GM19438 (cell line): ENCODE results near the gene TRPT1.
"Not testable (repeated sequence)": the region's sequence is repeated elsewhere in the genome, so short reads cannot be mapped to it uniquely, and the experiment has no call there.

Source experiments
- ATAC-seq: cut with Tn5 transposase; IDR thresholded peaks from one replicate; pipeline ENCODE4 v1.9.1; 2021; ENCODE audit warnings: low read depth; ENCODE audit not compliant: unreplicated experiment

Gene TRPT1

DNA sequence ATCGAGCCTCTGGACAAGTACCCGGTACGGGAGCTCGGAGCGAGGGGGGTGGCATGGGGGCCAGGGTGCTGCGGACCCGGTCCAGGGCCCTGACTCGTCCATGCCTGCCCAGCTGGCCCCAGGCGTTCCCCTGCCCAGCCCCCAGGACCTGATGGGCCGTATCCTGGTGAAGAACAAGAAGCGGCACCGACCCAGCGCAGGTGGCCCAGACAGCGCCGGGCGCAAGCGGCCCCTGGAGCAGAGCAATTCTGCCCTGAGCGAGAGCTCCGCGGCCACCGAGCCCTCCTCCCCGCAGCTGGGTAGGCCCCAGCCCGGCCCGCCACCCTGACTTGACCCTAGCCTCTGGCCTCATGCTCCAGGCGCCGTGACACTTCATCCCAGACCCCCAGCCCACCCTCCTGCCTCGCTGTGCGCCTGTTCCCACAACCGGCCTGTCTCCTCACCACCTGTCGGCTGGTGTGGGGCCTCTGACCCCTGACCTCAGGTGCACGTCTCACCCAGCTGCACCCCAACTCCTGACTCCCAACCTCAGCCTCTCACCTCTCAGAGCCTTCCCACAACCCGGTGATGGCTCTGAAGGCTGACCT lies 33.1 kb upstream of the TRPT1 start:
- no peak for ATAC-seq

DNA sequence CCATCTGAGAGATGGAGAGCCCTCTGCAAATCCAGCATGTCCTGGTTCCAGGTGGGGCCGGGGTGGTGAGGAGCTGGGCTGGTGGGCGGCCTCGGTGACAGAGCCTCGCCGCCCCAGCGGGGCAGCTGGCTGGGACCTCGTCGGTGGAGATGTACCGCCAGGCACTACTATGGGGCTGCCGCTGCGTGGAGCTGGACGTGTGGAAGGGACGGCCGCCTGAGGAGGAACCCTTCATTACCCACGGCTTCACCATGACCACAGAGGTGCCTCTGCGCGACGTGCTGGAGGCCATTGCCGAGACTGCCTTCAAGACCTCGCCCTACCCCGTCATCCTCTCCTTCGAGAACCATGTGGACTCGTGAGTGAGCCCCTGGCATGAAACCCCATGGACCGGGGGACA lies 32.4 kb upstream of the TRPT1 start:
- no peak for ATAC-seq

DNA sequence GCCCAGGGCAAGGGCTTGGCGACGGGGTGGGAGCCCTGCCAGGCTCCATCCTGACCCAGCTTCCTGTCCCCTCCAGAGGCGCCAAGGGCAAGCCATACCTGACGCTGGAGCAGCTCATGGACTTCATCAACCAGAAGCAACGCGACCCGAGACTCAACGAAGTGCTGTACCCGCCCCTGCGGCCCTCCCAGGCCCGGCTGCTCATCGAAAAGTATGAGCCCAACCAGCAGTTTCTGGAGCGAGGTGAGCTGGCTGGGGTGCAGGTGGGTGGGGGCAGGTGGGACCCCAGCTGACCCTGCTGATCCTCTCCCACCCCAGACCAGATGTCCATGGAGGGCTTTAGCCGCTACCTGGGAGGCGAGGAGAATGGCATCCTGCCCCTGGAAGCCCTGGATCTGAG lies 30.3 kb upstream of the TRPT1 start:
- ATAC-seq: no peak

DNA sequence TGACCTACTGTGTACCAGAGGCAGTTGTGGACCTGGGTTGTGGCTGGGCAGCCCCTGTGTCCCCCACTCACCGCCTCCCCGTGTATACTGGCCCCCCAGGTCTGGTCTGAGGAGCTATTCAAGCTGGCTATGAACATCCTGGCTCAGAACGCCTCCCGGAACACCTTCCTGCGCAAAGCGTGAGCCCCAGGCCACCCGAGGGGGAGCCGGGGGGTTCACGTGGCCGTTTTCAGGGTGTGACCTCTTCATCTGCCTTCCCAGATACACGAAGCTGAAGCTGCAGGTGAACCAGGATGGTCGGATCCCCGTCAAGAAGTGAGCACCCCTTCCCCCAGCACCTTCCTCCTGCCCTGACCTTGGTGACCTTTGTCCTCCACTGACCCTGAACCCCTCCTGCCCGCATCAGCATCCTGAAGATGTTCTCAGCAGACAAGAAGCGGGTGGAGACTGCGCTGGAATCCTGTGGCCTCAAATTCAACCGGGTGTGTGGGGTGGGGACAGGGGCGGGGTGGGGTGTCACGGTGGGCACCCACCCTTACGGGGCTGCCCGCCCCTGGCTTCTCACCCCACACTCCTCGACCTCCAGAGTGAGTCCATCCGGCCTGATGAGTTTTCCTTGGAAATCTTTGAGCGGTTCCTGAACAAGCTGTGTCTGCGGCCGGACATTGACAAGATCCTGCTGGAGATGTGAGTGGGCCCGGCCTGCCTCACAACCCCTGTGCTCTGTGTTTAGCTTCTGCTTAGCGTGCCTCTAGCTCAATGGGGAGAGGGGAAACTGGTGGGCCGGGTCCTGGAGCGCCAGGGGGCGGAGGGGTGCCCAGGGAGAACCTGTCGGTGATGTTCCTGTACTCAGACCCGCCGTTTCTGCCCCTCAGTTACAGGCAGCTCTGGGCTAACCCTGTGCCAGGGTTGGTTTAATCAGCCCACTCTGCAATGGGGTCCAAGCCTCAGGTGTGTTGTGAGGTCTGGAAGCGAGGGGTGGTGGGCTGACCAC lies 29.4 kb upstream of the TRPT1 start:
- ATAC-seq: no peak

DNA sequence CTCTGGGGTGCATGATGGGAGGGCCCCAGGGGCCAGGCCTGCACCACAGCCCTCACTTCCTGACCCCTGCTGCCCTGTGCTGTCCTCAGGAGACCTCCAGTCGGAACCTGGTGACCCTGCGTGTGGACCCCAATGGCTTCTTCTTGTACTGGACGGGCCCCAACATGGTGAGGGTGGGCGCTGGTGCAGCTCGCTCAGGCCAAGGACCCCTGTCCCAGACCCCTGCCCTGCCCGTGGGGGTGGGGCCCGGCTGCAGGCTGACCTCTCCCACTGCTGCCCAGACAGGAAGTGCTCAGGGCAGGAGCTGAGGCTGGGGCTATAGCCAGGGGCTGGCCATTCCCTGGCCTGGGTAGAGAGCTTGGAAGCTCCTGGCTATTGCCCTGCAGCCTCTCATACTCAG lies 28.3 kb upstream of the TRPT1 start:
- no peak for ATAC-seq

DNA sequence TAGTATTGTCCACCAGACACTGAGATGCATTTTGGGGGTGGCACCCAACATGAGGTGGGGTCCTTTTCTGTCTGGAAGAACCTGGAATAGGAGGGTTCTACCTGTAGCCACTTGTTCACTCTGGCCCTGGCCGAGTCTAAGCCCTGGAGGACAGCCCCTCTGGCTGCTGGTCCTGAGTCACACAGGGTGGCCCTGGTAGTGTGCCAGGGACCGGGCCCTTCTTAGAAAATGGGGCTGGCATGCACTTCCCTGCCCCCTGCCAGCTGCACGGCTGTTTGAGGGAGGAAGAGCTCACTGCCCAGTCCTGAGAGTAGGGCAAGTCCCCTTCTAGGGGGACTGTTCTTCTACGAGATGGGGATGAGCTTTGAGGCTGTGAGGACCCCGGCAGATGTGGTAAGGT lies 27.5 kb upstream of the TRPT1 start:
- no peak for ATAC-seq

DNA sequence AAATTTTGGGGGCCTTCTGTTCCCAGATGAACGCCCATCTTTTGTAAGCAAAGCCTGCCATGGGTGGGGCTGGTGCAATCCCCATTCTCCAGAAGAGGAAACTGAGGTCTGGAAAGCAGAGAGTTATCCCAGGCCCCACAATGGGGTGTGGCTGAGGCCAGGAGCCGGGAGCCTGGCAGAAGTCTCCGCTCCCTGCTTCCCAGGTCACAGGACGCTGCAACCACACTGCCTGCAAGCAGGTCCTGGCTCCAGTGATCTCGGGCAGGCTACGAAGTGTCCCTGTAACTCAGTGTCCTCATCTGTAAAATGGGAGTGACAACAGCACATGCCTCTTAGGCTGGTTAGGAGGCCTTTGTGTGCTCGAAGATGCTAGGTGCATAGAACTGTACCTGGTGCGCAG lies 27.1 kb upstream of the TRPT1 start:
- no peak for ATAC-seq

DNA sequence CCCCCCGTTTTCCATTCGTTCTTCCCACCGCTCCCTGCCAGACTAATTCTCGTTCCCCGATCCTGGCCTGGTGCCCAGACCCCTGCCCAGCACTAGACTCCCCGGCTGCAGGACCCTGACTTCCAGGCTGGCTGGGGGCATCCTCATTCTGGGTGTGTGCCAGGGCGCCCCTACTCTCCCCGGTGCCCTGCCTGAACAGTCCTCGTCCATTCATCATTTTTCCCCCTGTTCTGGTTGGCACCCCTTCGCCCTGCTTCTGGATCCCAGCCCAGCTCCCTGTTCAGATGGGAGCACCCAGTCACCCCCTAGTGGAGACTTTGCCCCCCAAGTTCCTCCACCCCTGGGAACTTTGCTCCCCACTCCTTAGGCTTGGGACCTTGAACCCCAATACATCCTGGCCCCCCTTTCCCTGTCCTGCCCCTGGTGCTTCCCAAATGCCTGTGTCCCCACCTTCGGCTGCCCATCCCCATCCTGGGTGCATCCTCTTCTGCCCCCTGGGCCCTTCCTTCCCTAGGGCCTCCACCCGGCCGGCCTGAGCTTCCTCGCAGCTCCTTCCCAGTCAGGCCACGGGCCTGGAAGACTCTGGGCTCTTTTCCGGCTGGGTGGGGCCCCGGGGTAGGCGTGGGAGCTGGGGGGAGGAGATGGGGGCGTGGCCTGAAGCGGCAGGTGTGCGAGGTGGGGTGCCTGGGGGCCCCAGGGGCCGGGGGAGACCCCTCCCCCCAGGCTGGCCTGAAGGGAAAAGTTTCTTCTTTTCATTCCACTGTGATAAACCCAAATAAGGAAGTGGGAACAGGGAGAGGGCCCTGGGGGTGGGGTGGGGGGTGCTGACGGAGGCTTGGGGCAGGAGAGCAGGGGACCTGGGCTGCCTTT lies 26.3 kb upstream of the TRPT1 start:
- no peak for ATAC-seq

DNA sequence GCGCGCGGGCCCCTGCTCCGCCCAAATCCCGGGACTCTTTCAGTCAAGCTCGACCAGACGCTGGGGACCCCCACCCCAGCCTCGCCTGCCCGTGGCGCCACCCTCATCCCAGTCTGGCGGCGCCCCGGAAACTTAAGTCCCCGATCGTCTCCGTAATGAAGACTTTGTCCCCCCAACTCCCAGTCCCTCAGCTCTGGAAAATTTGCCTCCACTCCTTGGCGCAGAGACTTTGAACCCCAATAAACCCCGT lies 25.7 kb upstream of the TRPT1 start:
- no peak for ATAC-seq

DNA sequence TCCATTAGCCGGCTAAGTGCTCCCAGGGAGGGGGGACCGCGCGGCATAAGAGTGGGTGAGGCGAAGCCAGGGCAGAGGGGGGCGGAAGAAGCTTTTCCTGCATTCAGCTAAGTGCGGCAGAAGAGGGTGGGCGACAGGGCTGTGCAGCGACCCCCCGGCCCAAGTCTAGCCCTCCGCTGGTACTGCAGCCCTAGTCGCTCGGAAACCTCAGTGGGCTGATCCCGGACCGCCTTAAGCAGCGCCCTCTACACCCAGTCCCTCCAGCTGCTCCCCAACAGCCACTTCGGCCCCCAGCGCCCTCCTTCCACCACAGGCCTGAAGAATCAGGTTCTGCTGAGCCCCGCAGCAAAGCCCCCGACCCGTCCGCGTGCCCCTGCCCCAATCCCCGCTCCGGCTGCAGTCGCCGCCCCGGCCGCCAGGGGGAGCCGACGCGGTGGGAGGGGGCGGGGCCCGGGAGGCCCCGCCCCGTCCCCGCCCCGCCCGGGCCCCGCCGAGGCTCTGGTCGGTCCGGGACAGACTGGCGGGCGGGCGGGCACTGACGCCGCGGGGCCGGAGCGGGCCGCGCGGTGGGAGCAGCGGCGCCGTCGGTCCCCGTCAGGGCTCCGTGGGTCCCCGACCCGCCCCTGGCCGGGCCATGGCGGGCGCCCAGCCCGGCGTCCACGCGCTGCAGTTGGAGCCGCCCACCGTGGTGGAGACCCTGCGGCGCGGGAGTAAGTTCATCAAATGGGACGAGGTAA lies 25.2 kb upstream of the TRPT1 start, which contains the start of gene PLCB3:
TSS of gene PLCB3 (plus strand) at position 515 of the 737 bp plus-strand sequence. CDS start at position 635, 120 bp downstream.
- no peak for ATAC-seq

DNA sequence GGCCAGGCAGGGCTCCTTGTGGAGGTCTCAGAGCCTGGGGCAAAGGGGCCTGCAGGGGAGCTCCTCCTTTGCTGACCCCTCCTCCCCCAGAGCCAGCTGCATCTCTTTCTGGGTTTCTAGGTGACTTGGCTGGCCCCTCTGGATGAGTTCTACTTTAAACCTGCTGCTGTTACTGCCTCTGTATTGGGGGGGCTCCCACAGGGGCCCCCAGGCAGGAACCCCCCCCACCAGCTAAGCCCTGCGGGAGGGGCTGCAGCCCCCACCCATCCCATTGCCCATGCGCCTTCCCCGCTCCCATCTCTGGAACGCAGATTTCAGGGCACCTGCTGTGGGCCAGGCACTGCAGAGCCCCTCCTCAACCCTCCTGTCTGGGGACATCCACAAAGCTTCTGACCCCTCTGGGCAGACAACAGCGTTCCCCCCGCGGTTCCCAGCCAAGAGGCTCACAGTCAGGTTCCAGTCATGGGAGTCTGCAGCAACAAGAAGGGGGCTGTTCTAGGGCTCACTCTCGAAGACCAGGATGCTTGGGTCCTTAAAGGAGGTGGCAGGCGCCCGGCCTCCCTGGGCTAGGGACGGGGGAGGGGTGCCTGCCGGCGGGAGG lies 24.5 kb upstream of the TRPT1 start:
- ATAC-seq: no peak

DNA sequence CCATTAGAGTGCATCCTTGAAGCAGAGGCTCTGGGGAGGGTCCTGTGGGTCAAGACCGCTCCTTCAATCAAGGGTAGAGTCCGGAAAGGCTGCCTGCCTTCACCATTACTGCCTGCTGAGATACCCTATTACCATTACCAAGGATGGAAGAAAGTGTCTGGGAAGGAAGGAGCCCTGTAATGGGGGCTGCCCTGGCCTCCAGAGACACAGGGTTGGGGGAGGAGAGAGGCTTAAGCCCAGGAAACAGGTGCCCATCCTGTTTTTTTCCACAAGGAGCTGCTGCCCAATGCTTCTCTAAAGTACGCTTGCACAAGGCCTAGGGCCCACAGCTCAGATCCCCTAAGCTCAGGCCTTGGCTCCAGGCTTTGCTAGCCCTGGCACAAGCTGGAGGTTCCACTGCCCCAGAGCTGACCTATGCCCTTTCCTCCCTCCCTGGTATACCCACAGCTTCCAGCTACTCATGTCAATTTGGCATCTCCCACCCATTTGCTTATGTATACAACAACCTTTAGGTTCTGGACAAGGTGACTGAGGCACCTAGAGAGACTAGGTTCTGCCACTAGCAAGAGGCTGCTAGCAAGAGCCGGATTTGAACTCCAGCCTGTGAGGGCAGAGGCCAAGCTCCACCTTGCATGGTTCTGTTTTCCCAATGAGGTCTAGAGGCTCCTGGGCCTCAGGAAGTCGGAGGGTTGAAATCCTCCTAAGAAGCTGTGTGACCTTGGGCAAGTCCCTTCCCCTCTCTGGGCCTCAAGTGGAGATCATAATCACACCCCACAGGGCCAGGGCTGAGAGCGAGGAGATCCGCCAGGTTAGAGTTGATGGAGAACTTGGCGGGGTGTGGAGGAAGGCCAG lies 23.8 kb upstream of the TRPT1 start:
- no peak for ATAC-seq

DNA sequence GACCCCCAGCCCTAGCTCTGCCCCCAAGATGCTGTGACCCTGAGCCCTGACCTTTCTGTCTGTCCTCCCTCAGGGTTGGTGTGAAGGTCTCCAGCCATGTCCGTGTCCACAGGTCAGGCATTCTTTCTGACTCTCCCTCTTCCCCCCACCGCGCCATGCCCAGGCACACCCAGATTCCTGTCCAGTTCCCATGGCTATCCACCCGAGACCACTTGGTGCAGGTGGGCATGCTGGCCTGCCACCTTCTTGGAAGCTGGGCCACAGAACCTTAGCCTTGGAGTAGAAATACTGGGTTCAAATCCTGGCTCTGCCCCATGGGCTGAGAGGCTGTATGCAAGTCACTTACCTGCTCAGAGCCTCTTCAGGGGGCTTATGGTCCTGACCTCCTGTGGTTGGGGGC lies 23.1 kb upstream of the TRPT1 start:
- no peak for ATAC-seq

DNA sequence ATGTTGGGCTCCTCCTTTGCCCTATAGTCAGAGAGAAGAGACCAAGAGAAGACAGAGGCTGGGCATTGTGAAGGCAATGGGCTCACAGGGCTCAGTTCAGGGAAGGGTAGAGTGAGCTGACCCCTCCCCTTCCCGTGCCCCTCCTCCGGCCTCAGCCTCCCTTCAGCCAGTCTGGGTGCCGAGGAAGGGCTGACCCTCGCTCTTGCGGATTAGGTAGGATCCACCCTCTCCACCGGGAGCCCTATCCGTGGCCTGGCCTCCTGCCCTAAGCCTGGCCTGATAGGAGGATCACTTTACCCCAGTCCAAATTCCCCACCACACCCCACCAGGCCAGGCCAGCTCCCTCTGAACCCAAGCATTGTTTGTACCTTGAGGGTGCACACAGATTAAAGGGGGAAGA lies 22.6 kb upstream of the TRPT1 start:
- no peak for ATAC-seq

DNA sequence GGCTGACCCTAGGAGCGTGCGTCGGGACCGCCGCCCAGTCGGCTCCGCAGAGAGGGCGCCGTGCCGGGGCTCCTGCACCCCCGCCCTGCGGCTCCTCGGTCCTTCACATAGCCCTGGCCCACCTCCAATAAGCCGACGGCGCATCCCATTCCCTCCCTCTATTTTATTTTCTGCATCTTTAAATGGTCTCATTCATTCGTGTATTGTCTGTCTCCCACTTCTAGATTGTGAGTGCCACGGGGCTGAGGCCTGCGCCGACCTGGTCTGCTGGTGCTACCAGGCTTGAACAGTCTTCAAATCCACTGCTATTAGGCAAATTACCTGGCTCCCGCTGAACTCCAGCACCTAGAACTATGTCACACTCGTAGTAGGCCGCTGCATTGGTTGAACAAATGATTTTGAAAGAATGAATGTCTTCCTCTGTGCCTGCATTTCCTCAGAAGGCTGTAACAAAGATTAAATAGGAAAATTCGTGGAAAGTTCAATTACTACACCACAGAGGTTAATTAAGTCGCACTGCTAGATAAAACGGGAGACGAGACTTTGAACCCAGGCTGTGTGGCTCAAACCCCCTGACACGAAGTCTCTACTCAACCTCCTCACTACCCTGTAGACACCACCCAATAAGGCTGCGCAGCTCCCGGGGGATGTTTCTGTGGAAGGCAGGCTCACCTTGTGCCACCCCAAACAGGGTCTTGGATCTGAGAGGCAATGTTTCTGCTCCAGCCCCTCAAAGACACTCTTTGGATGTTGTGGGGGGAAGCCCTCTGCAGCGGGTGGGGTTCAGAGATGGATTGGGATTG lies 21.9 kb upstream of the TRPT1 start:
- ATAC-seq: no peak

DNA sequence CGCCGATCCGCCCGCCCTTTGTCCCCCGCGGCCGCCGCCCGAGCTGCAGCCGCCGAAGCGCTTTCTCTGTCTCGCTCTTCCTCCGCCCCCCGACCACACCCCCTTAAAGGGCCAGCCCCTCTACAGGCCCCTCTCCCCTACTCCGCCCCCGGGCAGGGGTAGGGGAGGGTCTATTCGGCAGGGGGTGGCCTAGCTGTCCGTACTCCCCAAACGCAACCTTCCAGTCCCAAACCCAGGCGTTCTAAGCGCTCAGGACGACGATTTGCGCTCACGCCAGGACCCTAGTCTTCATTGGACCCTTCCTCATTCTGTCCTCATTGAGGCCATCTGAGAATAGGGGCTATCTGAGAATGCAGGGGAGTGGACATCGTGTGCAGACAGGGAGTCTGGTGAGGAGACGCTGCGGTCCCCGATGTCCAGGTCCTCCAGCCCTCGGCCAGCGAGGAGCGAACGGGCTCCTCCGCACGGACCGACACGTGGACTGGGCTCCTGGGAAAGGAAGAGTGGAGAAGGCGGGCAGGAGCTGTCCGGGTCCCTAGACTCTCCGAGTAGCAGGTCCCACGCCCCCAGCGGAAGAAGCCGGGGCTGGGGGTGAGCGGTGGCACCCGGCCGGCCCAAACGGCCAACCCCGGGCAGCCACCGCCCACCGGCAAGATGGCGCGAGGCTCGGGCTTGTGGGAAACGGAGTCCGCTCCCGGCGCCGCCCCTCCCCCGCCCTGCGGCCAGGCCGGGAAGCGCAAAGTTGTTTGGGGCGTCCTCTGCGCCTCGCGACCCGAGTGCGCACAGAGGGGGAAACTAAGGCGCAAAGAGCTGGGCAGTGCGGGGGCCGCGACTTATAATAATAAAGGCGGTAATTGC lies 21.1 kb upstream of the TRPT1 start, which contains the start of gene PPP1R14B:
TSS of gene PPP1R14B (minus strand) at position 73 of the 858 bp plus-strand sequence. CDS start 270 bp downstream, outside the sequence.
- no peak for ATAC-seq

DNA sequence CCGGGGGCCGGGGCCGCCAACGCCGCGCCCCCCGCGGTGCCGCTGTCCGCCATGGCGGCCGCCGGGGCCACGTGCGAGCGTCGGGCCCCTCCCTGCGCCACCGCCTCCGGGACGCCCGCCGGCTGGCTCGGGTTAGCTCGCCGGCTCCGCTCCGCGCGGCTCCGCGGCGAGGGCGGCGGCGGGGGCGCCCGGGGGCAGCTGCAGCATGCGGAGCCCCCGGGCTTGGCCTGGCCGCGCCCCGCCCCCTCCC lies 20.6 kb upstream of the TRPT1 start:
- not testable (repeated sequence) for ATAC-seq
